ENCODE data around the gene FMNL1.

FMNL1 gene

GRCh38 chr17:45222996-45223538 is 1.4 kb downstream of the FMNL1 start:
- no peak for DNase-seq

- no peak for DNase-seq
Observed at GRCh38 chr17:45223539-45224528, 2.1 kb downstream of the FMNL1 start.

- DNase-seq = no peak
Observed at GRCh38 chr17:45224671-45225050, 3.0 kb downstream of the FMNL1 start.

- DNase-seq = no peak
Observed at GRCh38 chr17:45225051-45225700, 3.5 kb downstream of the FMNL1 start.

- no peak for DNase-seq
Observed at GRCh38 chr17:45225964-45226530, 4.4 kb downstream of the FMNL1 start.

- no peak for DNase-seq
Observed at GRCh38 chr17:45226576-45226975, 4.9 kb downstream of the FMNL1 start.

GRCh38 chr17:45227101-45227925 is 5.6 kb downstream of the FMNL1 start:
- DNase-seq = no peak

GRCh38 chr17:45227926-45228762 is 6.5 kb downstream of the FMNL1 start:
- no peak for DNase-seq

- no peak for DNase-seq
Observed at GRCh38 chr17:45228763-45229539, 7.3 kb downstream of the FMNL1 start.

GRCh38 chr17:45229681-45230409 is 8.2 kb downstream of the FMNL1 start:
- no peak for DNase-seq

- DNase-seq = no peak
Observed at GRCh38 chr17:45230410-45230786, 8.7 kb downstream of the FMNL1 start.

- no peak for DNase-seq
Observed at GRCh38 chr17:45230787-45231480, 9.2 kb downstream of the FMNL1 start.

- no peak for DNase-seq
Observed at GRCh38 chr17:45231481-45232116, 9.9 kb downstream of the FMNL1 start.

GRCh38 chr17:45232514-45233422 is 11.1 kb downstream of the FMNL1 start:
- no peak for DNase-seq

GRCh38 chr17:45233423-45233924 is 11.8 kb downstream of the FMNL1 start:
- DNase-seq = no peak

- no peak for DNase-seq
Observed at GRCh38 chr17:45234641-45235415, 13.1 kb downstream of the FMNL1 start.
